IMR-90 (cell line): Measurements from ENCODE around the gene APOL2. TPM values are rescaled to one million over a fixed set of nuclear protein-coding genes. Genes with fewer than 3 reads are reported as not detected.
A peak's percentile ranks its signal among the peaks of the same experiment; 100 is the strongest.

ENCODE experiments used
- ATAC-seq: fragments of 200-7000 bp; cut with Tn5 transposase; 2 replicates; pipeline ENCODE4 v1.9.1; 2020; ENCODE audit warnings: low read depth, mild to moderate bottlenecking, moderate library complexity
- BruUV-seq: library from RNA; stranded (reverse); fragments of 400-500 nt; replicated peaks from 2 replicates; lab custom pipeline; 2021; lab: Mats Ljungman, UMichigan
- CTCF ChIA-PET: fragments of 300-600 bp; formaldehyde crosslinking; extraction: SDS; loops from one replicate; lab custom pipeline; 2021; ENCODE audit warnings: antibody characterized with exemption; lab: Yijun Ruan, JAX
- POLR2A ChIA-PET: fragments of 300-600 bp; sonication (Branson Sonifier 250); formaldehyde crosslinking; loops from one replicate; lab custom pipeline; 2022; ENCODE audit warnings: antibody characterized with exemption; ENCODE audit not compliant: unreplicated experiment; lab: Charles Lee
- DNase-seq: peaks from one replicate; pipeline ENCODE4 v3.0.0; 2013
- H2AFZ ChIP-seq: replicated peaks from 2 replicates; pipeline ENCODE3; 2013; ENCODE audit warnings: low read length, mild to moderate bottlenecking; ENCODE audit not compliant: poor library complexity
- H2AK5ac ChIP-seq: 2 replicates; pipeline ENCODE4 v1.6.1; 2013; ENCODE audit warnings: low read depth, low read length, inconsistent platforms
- H2AK9ac ChIP-seq: replicated peaks from 2 replicates; pipeline ENCODE3; 2013; ENCODE audit warnings: mild to moderate bottlenecking, low read depth, low read length, moderate library complexity; ENCODE audit not compliant: poor library complexity
- H2BK120ac ChIP-seq: 2 replicates; pipeline ENCODE4 v1.6.1; 2013; ENCODE audit warnings: low read depth, low read length, inconsistent platforms
- H2BK15ac ChIP-seq: 3 replicates; pipeline ENCODE4 v1.6.1; 2013; ENCODE audit warnings: low read depth, low read length, inconsistent platforms
- H2BK20ac ChIP-seq: 2 replicates; pipeline ENCODE4 v1.6.1; 2013; ENCODE audit warnings: low read depth, mild to moderate bottlenecking, inconsistent platforms, low read length, moderate library complexity
- H2BK5ac ChIP-seq: 2 replicates; pipeline ENCODE4 v1.6.1; 2013; ENCODE audit warnings: mild to moderate bottlenecking, low read depth, low read length, inconsistent platforms; ENCODE audit not compliant: poor library complexity, severe bottlenecking
- H3K14ac ChIP-seq: replicated peaks from 2 replicates; pipeline ENCODE4 v1.6.1; 2013; ENCODE audit warnings: low read depth, low read length, inconsistent platforms
- H3K18ac ChIP-seq: 2 replicates; pipeline ENCODE4 v1.6.1; 2013; ENCODE audit warnings: low read depth, low read length, control low read depth
- H3K23ac ChIP-seq: 2 replicates; pipeline ENCODE4 v1.6.1; 2013; ENCODE audit warnings: low read depth, low read length, inconsistent platforms
- H3K27ac ChIP-seq: 2 replicates; pipeline ENCODE4 v1.5.1; 2013; ENCODE audit warnings: mild to moderate bottlenecking, control low read depth, low read length; ENCODE audit not compliant: insufficient read depth
- H3K27me3 ChIP-seq: 2 replicates; pipeline ENCODE4 v1.6.1; 2013; ENCODE audit warnings: low read length; ENCODE audit not compliant: control insufficient read depth, insufficient read depth
- H3K36me3 ChIP-seq: 2 replicates; pipeline ENCODE4 v1.6.1; 2013; ENCODE audit warnings: low read length, mixed read lengths; ENCODE audit not compliant: control insufficient read depth, insufficient read depth
- H3K4ac ChIP-seq: 2 replicates; pipeline ENCODE4 v1.6.1; 2013; ENCODE audit warnings: low read depth, low read length, inconsistent platforms
- H3K4me1 ChIP-seq: 2 replicates; pipeline ENCODE4 v1.6.1; 2013; ENCODE audit warnings: low read length, mixed read lengths; ENCODE audit not compliant: control insufficient read depth, insufficient read depth
- H3K4me2 ChIP-seq: 2 replicates; pipeline ENCODE4 v1.6.1; 2013; ENCODE audit warnings: low read depth, mild to moderate bottlenecking, control low read depth, low read length, moderate library complexity
- H3K4me3 ChIP-seq: 2 replicates; pipeline ENCODE4 v1.5.1; 2013; ENCODE audit warnings: low read depth, mild to moderate bottlenecking, control low read depth, low read length, moderate library complexity; ENCODE audit not compliant: insufficient read depth
- H3K56ac ChIP-seq: 2 replicates; pipeline ENCODE4 v1.6.1; 2013; ENCODE audit warnings: low read length, inconsistent platforms; ENCODE audit not compliant: insufficient read depth; ENCODE audit errors: extremely low read depth
- H3K79me1 ChIP-seq, 2 experiments: 2 replicates each; pipeline ENCODE4 v1.6.1; 2013; ENCODE audit warnings: low read length in 2 of 2, inconsistent platforms in 1 of 2, low read depth in 1 of 2
- H3K9ac ChIP-seq: 2 replicates; pipeline ENCODE4 v1.6.1; 2013; ENCODE audit warnings: low read depth, low read length, control low read depth
- H3K9me1 ChIP-seq: 2 replicates; pipeline ENCODE4 v1.6.1; 2013; ENCODE audit warnings: low read length, inconsistent platforms; ENCODE audit not compliant: insufficient read depth
- H3K9me3 ChIP-seq: 2 replicates; pipeline ENCODE4 v1.6.1; 2013; ENCODE audit warnings: low read length; ENCODE audit not compliant: control insufficient read depth, insufficient read depth
- H4K20me1 ChIP-seq: 2 replicates; pipeline ENCODE4 v1.6.1; 2013; ENCODE audit warnings: low read length, inconsistent platforms; ENCODE audit not compliant: insufficient read depth
- H4K5ac ChIP-seq: 2 replicates; pipeline ENCODE4 v1.6.1; 2013; ENCODE audit warnings: mild to moderate bottlenecking, low read depth, low read length, control low read depth
- H4K8ac ChIP-seq, 2 experiments: 2 replicates each; pipeline ENCODE4 v1.6.1; 2013; ENCODE audit warnings: low read depth in 2 of 2, low read length in 2 of 2, control low read depth in 1 of 2, inconsistent platforms in 1 of 2
- H4K91ac ChIP-seq: 2 replicates; pipeline ENCODE4 v1.6.1; 2013; ENCODE audit warnings: low read depth, low read length, inconsistent platforms; ENCODE audit not compliant: insufficient read depth
- BHLHE40 ChIP-seq: fragments of 150-350 bp; IDR thresholded peaks from 2 replicates; pipeline ENCODE4 v1.6.1; 2016; ENCODE audit warnings: mild to moderate bottlenecking, low read depth, low read length
- CHD1 ChIP-seq: IDR thresholded peaks from 2 replicates; pipeline ENCODE4 v1.6.1; 2012; ENCODE audit warnings: low read depth, low read length, improper control_type of control experiment
- MXI1 ChIP-seq: IDR thresholded peaks from 2 replicates; pipeline ENCODE4 v1.6.1; 2012; ENCODE audit warnings: low read depth, mild to moderate bottlenecking, low read length, moderate library complexity, borderline replicate concordance
- NFE2L2 ChIP-seq: fragments of 150-350 bp; IDR thresholded peaks from 2 replicates; pipeline ENCODE4 v1.6.1; 2016; ENCODE audit warnings: low read depth, mild to moderate bottlenecking, low read length
- RCOR1 ChIP-seq: IDR thresholded peaks from 2 replicates; pipeline ENCODE4 v1.6.1; 2012; ENCODE audit warnings: mild to moderate bottlenecking, low read length, improper control_type of control experiment; ENCODE audit not compliant: insufficient replicate concordance
- RFX5 ChIP-seq: IDR thresholded peaks from 2 replicates; pipeline ENCODE4 v1.8.0; 2012; ENCODE audit warnings: low read depth, mild to moderate bottlenecking, low read length, moderate library complexity
- WGBS, 2 experiments: methylation state at CpG; one replicate each; pipeline versions ENCODE4 v1.1.5 to v1.1.7; 2013; ENCODE audit warnings: missing lambda C conversion rate in 2 of 2; ENCODE audit not compliant: insufficient read length in 1 of 2; ENCODE audit errors: extremely low coverage in 2 of 2; 5-methylcytosine and 5-hydroxymethylcytosine counted together
- dilution Hi-C: fragments of 300-500 bp; cut with HindIII; formaldehyde crosslinking; loops from one replicate; pipeline ENCODE4 v1.14.3; 2018; ENCODE audit warnings: low sequenced_read_pairs; ENCODE audit not compliant: unreplicated experiment
- in situ Hi-C: fragments of 300-500 bp; cut with MboI; formaldehyde crosslinking; loops from 3 replicates; pipeline ENCODE4 v1.14.3; 2019; ENCODE audit warnings: low sequenced_read_pairs, inconsistent platforms, mixed read lengths
- intact Hi-C: fragments of 100-400 bp; cut with micrococcal nuclease; formaldehyde crosslinking; loops from 2 replicates; pipeline ENCODE4 v1.10.0; 2022
- polyA plus RNA-seq, 3 experiments: library from polyadenylated mRNA; depleted of rRNA; stranded (reverse); fragments of >200 nt; gene quantifications; 2 replicates each; pipeline ENCODE4 v1.2.3, GENCODE V29; 2012; ENCODE audit warnings: low replicate concordance in 1 of 3
- total RNA-seq: library from RNA; depleted of rRNA; stranded (reverse); fragments of >200 nt; gene quantifications from 2 replicates; pipeline ENCODE4 v1.2.3, GENCODE V29; 2012
- TF ChIP-seq, protein P1 (sequence below): fragments of 150-350 bp; IDR thresholded peaks from 2 replicates; pipeline ENCODE4 v1.6.1; 2016; ENCODE audit warnings: low read depth, mild to moderate bottlenecking, low read length, moderate library complexity, borderline replicate concordance
- TF ChIP-seq, protein P2 (sequence below): fragments of 150-350 bp; IDR thresholded peaks from 2 replicates; pipeline ENCODE4 v1.6.1; 2017; ENCODE audit warnings: mild to moderate bottlenecking, antibody characterized with exemption, low read length, low read depth

Gene APOL2
- total and polyA plus RNA-seq, 2 of the 4 experiments (the other 2 are of a cell fraction) = 13.1 to 57.5 TPM

DNA sequence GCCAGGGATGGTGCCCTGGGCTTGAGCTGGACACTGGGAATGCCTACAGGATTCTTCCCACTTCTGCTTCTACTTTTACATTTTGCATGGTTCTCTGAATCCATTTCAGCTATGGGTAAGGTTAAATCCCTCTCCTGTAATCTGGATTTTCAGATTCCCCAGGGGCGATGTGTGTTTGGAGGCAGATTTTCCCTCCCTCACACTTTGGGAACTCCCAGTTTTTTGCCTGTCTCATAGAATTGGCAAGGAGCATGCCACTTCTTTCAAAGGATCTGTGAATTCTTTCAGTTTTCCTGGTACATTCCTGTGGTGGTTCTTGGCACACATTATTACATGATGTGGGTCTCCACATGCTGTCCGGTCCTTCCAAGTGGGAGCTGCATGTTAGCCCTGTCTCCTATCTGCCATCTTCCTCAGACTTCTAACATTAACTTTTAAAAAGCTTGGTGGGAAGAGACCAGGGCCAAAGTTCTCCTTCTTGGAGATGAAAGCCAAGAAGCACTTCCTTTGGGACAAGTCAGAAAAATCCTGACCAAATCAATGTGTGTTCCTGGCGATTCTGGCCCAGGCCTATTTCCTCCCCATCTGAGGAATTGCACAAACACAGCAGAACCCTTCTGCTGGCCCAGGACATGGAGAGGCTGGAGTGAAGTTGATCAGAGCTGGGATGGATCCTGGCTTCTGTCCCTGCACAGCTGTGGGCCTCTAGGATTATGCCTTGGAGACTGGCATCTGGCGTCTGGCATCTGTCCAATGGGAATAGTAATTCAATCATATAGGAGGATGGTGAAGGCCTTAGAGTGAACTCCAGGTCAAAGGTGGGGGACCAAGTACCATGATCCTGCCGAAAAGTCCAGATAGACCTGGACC is 5.4 kb upstream of the APOL2 start:
- no peak overlapping the region for H3K4me3 ChIP-seq
- no peak overlapping the region for H4K8ac ChIP-seq
- H2BK5ac ChIP-seq = no peak overlapping the region
- H4K91ac ChIP-seq = no peak overlapping the region
- H3K4me2 ChIP-seq = no peak overlapping the region
- ChIA-PET CTCF (no interaction called here), POLR2A (no interaction called here)
- in situ Hi-C loops (no loop called here), intact Hi-C loops (no loop called here), dilution Hi-C loops (no loop called here)
- DNase-seq = peak; percentile 52
- H2BK120ac ChIP-seq = no peak overlapping the region
- H3K14ac ChIP-seq = no peak overlapping the region
- no peak overlapping the region for H2BK15ac ChIP-seq
- no peak overlapping the region for H3K9ac ChIP-seq
- no peaks in the 10 kb centered on the region for H3K9me1 ChIP-seq
- TF ChIP-seq MXI1 (no peak), CHD1 (no peak), RFX5 (no peak), RCOR1 (no peak), BHLHE40 (no peak), NFE2L2 (no peak)
- TF ChIP-seq, protein P1, sequence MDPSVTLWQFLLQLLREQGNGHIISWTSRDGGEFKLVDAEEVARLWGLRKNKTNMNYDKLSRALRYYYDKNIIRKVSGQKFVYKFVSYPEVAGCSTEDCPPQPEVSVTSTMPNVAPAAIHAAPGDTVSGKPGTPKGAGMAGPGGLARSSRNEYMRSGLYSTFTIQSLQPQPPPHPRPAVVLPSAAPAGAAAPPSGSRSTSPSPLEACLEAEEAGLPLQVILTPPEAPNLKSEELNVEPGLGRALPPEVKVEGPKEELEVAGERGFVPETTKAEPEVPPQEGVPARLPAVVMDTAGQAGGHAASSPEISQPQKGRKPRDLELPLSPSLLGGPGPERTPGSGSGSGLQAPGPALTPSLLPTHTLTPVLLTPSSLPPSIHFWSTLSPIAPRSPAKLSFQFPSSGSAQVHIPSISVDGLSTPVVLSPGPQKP = no peak
- TF ChIP-seq, protein P2, sequence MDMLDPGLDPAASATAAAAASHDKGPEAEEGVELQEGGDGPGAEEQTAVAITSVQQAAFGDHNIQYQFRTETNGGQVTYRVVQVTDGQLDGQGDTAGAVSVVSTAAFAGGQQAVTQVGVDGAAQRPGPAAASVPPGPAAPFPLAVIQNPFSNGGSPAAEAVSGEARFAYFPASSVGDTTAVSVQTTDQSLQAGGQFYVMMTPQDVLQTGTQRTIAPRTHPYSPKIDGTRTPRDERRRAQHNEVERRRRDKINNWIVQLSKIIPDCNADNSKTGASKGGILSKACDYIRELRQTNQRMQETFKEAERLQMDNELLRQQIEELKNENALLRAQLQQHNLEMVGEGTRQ = no peak
- H2AFZ ChIP-seq = no peak overlapping the region
- H4K20me1 ChIP-seq = no peaks in the 10 kb centered on the region
- WGBS, 2 experiments = 93% methylated on average over 2 of the region's 5 CpGs; no CpG with 5 or more reads in 1 of the 2 experiments
- no peak overlapping the region for H2AK9ac ChIP-seq
- no peak overlapping the region for H3K23ac ChIP-seq
- H3K36me3 ChIP-seq = no peaks in the 10 kb centered on the region
- H3K56ac ChIP-seq = no peak overlapping the region
- ATAC-seq = peak; percentile 21; the same call in 1 of the 2 replicates
- H3K79me1 ChIP-seq = no peaks in the 10 kb centered on the region
- H3K27ac ChIP-seq = no peak overlapping the region
- peaks cover 2% of the 10 kb centered on the region; the same call in 1 of the 2 replicates for H3K4me1 ChIP-seq
- H3K4ac ChIP-seq = no peak overlapping the region
- no peak overlapping the region for H2AK5ac ChIP-seq
- H2BK20ac ChIP-seq = no peak overlapping the region
- H3K9me3 ChIP-seq = no peaks in the 10 kb centered on the region
- no TSS peak for BruUV-seq
- no peak overlapping the region for H3K18ac ChIP-seq
- H3K27me3 ChIP-seq = no peaks in the 10 kb centered on the region
- no peak overlapping the region for H4K5ac ChIP-seq
